Posterior vena cava (tissue), 2 donors: ENCODE data around the gene GCHFR. TPM values are rescaled to one million over a fixed set of nuclear protein-coding genes. Genes with fewer than 3 reads are reported as not detected.

Experiments used
- DNase-seq: peaks from one replicate; pipeline ENCODE4 v3.0.0-alpha.2; 2020; ENCODE audit warnings: low spot score
- intact Hi-C, 2 donors: fragments of 100-400 bp; cut with DNase I; formaldehyde crosslinking; loops; one replicate each; pipeline versions ENCODE4 v1.14.1 to v1.14.2; 2022 to 2023
- total RNA-seq, 2 donors: library from RNA; stranded (reverse); fragmentation: NEBNext Ultra II Directional; extraction: Animal tissue kit (Norgen Biotek cat#: 25700); gene quantifications; one replicate each; pipeline ENCODE4 v1.2.1, GENCODE V29; 2021
- donor health status: DM: yes; HTN: yes; CAD: no.
- donor health status: DM: yes; HTN: yes; CAD: no.

The GCHFR gene
- total RNA-seq, 2 donors from 2014 or later = 7.1 to 8.9 TPM

DNA sequence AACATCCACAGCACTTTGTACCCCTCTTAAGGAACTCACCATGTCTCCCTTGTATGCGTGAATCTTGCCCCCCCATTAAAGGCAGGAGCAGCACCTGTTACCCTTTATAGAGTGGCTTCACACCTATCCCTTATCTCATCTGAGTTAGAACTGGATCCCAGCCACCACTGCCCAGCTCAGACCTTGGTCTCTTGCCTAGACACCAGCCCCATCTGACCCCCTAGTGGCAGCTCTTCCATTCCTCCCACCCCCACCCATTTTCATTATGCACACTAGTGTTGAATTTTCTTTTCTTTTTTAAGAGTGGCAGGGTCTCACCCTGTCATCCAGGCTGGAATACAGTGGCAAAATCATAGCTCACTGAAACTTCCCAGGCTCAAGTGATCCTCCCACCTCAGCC, 39.8 kb downstream of the GCHFR start:
- intact Hi-C loops = no loop called here
- no peak for DNase-seq

DNA sequence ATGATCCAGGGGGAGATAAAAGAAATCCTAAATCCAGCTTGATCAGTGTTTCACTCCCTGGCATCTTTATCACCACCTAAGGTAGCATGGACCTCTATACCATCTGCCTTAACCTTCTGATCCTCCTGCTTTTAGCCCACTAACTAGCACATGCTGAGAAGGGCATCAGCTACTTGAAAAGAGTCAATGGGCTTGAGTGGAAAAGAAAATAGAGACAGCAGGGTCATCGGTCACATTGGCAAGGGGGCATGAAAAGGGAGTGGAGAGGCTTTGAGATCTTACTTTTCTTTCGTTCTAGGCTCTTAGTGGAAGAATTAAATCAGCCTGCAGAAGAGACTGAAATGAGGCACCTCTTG, 42.8 kb downstream of the GCHFR start:
- intact Hi-C loops = no loop called here

DNA sequence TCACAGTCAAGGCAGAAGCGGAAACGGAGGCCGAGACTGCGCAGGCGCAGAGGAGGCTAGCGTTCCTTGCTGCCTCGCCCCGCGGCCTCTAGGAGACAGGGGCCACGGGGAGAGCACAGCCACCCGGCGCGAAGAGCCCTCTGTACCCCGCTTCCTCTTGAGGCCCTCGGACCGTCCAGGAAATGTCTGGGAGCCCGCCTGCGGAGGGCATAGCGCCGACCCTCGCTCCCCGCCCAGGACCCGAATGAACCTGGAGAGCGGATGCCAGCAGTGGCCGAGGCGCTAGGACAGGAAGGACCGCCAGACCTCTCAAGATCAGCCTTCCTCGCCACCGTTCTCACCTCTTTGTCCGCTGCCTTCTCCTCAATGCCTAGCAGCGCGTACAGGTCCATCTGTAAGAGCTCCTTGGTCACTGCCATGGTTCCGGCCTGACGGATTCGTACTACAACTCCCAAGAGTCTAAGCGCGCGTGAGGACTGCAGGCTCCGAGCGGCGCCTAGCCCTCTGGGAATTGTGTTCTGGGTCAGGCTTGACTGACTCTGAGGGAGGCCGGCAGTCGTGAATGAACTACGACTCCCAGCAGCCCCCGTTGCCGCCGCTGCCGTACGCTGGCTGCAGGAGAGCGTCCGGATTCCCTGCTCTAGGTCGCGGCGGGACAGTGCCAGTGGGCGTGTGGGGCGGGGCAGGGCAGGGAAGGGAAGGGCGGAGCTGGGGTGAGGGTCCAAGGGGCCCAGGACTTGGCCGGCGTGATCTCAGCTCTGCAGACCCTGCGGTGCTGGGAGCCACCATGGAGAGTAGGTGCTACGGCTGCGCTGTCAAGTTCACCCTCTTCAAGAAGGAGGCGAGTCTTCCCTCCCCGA, 43.4 kb downstream of the GCHFR start, which contains the start of the genes DNAJC17 and ZFYVE19:
Gene DNAJC17 (minus strand): TSS at position 446 of the 860 bp plus-strand sequence. CDS start 27 bp downstream, at position 419.
Gene ZFYVE19 (plus strand): TSS at position 62 of the 860 bp plus-strand sequence. CDS start 501 bp downstream, at position 563.
- intact Hi-C loops = no loop called here
- peak; percentile 99 for DNase-seq

More for the DNA sequence above, 42.8 kb downstream of the GCHFR start:
- no peak for DNase-seq

DNA sequence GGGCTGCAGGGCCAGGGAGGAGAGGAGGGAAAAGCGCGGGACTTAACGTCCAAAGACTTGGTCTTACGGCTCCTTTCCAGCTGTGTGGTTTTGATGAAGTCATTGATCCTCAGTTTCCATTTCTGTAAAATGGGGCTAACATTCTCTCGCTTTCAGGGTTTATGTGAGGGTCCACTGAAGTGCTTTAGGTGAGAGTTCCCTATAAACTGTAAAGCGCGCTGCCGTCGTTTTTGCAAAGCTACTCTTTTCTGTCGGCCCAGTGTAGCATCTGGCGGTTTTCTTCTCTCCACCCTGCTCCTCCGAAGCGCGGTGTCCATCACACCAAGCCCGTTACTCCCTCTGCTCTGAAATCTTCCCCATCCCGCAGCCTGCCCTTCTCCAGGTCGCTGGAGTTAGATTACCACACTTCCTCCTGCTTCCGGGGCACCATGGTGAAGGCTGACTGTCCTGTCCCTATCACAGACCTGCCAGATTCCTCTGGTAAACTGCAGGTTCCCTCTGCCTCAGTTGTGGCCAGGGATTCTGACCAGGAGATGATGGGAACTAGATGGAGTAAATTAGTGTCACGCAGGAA, 44.1 kb downstream of the GCHFR start:
- intact Hi-C loops = no loop called here
- no peak for DNase-seq

GRCh38 chr15:40808861-40809450, 45.1 kb downstream of the GCHFR start:
- DNase-seq = no peak
- intact Hi-C loops = no loop called here

- intact Hi-C loops = no loop called here
Measured at GRCh38 chr15:40812721-40813425, 49.0 kb downstream of the GCHFR start.

DNA sequence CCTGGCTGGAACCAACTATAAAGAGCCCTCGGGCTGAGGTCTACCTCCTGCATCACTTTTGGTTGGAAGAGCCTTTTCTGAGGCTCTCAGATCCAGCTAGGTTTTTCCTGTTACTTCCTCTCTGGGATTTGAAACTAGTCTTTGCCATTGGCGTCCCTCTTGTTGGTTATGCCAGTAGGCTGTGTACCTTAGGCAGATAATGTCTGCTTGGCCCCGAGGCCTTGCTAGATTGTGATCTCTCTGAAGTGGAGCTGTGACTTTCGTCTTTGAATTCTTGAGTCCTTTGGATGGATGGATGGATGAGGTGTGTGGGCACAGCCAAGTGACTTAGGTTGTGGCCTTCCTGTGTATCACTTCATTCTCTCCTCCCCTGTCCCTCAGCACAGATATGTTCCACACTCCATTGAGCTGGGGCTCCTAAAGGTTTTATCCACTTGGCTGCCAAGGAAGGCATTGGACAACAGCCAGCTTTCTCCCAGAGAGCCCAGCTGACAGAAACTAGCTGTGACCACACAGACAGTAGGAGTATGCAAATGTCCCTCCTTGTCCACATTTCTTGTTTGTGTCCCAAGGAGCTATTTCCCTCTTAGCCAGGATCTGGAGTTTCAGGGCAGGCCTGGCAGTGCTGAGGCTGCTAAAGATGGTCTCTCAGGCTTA, 51.3 kb downstream of the GCHFR start:
- no peak for DNase-seq
- intact Hi-C loops = no loop called here

More at GRCh38 chr15:40812721-40813425, 49.0 kb downstream of the GCHFR start:
- DNase-seq = no peak

Other genes starting within 250 kb of the GCHFR start
- gene CCDC32, start 199.0 kb upstream of the GCHFR start, total RNA-seq = 10 to 100 TPM; 27.0 to 31.1 TPM
- gene RPUSD2, start 194.8 kb upstream of the GCHFR start, total RNA-seq = 1 to 10 TPM; 5.0 to 6.8 TPM
- under 1 TPM; 0.52 to 0.79 TPM for gene KNL1, start 169.8 kb upstream of the GCHFR start, total RNA-seq
- gene RAD51, start 68.9 kb upstream of the GCHFR start, total RNA-seq = 1 to 10 TPM in 1 of 2 donors, under 1 TPM in 1; 0.52 to 1.0 TPM
- 10 to 100 TPM; 22.3 to 23.6 TPM for gene RMDN3, start 8.8 kb upstream of the GCHFR start, total RNA-seq
- gene C15orf62, start 5.9 kb downstream of the GCHFR start, total RNA-seq = under 1 TPM; 0.10 to 0.28 TPM
- gene ZFYVE19, start 43.0 kb downstream of the GCHFR start, total RNA-seq = 1 to 10 TPM; 8.3 to 8.6 TPM
- gene DNAJC17, start 43.4 kb downstream of the GCHFR start, total RNA-seq = 10 to 100 TPM; 18.3 to 22.9 TPM
- not detected for gene PPP1R14D, start 64.6 kb downstream of the GCHFR start, total RNA-seq
- 1 to 10 TPM; 1.7 to 3.2 TPM for gene SPINT1, start 80.0 kb downstream of the GCHFR start, total RNA-seq
- gene RHOV, start 110.2 kb downstream of the GCHFR start, total RNA-seq = not detected
- gene VPS18, start 130.4 kb downstream of the GCHFR start, total RNA-seq = 10 to 100 TPM; 21.9 to 23.3 TPM
- gene DLL4, start 165.3 kb downstream of the GCHFR start, total RNA-seq = 1 to 10 TPM; 7.4 to 9.8 TPM
- gene CHAC1, start 189.4 kb downstream of the GCHFR start, total RNA-seq = 1 to 10 TPM; 1.5 to 3.9 TPM